HG03469 (cell line): ENCODE data around the gene LTBP1.
"Not testable (repeated sequence)": the region's sequence is repeated elsewhere in the genome, so short reads cannot be mapped to it uniquely, and the experiment has no call there.

Source experiments
- ATAC-seq: cut with Tn5 transposase; IDR thresholded peaks from one replicate; pipeline ENCODE4 v1.9.1; 2021; ENCODE audit warnings: mild to moderate bottlenecking, moderate library complexity, moderate number of reproducible peaks; ENCODE audit not compliant: unreplicated experiment

LTBP1 gene

GRCh38 chr2:33134791-33135560, 188.2 kb downstream of the LTBP1 start:
- no peak for ATAC-seq

GRCh38 chr2:33135645-33136044, 188.9 kb downstream of the LTBP1 start:
- ATAC-seq = no peak

- ATAC-seq = no peak
Observed at GRCh38 chr2:33136056-33136455, 189.3 kb downstream of the LTBP1 start.

GRCh38 chr2:33136566-33136965, 189.8 kb downstream of the LTBP1 start:
- ATAC-seq = no peak

GRCh38 chr2:33137331-33137730, 190.6 kb downstream of the LTBP1 start:
- no peak for ATAC-seq

- ATAC-seq = no peak
Observed at GRCh38 chr2:33139949-33140348, 193.2 kb downstream of the LTBP1 start.

DNA sequence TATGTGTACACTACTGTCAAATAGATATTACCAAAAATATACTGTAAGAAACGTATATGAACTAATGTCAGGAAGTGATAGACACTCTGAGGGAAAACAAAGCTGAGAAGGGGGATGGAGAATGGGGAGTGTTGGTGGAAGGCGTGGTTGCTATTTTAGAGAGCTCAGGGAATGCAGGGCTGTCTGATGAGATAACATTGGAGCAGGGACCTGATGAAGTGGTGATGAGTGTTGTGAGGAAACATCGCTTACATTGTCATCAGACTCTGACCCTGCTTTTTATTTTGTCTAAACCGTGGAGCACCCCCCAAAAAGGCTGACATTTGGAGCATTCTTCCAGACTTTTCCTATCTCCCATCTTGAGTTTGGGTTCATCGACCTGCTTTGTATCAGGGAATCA, 194.7 kb downstream of the LTBP1 start:
- no peak for ATAC-seq

DNA sequence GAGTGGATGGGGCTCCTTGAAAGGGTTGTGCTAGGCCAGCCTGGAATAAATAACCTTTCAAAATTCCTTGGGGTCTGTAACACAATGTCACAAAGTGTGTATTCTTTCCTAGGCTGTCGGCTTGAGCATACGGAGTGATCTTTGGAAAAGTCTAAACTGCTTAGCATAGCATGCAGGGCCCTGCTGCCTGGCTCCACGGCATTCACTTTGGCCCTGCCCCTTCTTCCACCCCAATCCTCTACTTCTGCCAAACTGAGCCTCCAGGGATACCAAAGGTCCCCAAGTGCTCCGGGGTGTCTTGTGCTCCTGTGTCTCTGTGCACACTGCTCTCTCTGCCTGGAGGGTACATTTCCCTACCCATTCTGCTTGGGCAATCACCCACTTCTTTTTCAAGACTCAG, 196.1 kb downstream of the LTBP1 start:
- ATAC-seq = no peak

- no peak for ATAC-seq
Observed at GRCh38 chr2:33144243-33144642, 197.5 kb downstream of the LTBP1 start.

DNA sequence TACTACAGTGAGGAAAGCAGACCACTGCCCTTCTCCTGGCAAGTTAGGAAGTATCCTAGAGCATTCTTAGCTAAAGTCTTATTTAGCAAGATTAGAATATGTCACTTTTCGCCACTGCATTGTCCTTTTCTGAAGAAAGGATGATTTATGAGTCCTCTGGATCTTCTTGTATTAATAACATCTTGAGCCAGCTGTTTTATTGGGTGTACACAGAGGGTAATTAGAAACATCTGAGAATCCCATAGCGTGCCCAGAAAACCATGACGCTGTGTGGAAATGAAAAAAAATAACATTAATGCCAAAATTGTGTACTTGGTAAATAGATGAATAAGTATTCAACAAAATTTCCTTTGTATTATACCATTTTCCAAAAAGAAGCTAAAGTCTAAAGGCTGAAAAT, 198.7 kb downstream of the LTBP1 start:
- ATAC-seq = no peak

DNA sequence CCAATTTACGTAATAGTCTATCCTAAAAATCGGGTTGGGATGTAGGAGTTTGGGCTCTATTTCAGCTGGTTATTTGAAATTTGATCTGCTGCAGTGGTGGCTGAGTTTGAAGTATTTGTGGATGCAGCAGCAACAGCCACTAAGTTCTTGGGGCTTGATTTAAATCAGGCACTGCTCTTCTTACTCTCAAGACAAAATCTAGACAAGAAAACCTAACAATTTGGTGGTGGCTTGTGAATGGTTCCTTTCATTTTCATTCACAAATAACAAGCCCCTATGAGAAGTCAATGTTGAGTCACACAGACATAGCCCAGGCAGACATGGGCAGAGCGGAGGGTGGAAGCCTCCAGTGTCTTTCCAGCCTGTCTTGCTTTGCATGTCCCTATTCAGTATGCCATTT, 199.3 kb downstream of the LTBP1 start:
- no peak for ATAC-seq

GRCh38 chr2:33153008-33153407, 206.3 kb downstream of the LTBP1 start:
- no peak for ATAC-seq

GRCh38 chr2:33158482-33159003, 211.8 kb downstream of the LTBP1 start:
- ATAC-seq = no peak

GRCh38 chr2:33160191-33160590, 213.4 kb downstream of the LTBP1 start:
- no peak for ATAC-seq

- ATAC-seq = no peak
Observed at GRCh38 chr2:33166287-33166881, 219.6 kb downstream of the LTBP1 start.

DNA sequence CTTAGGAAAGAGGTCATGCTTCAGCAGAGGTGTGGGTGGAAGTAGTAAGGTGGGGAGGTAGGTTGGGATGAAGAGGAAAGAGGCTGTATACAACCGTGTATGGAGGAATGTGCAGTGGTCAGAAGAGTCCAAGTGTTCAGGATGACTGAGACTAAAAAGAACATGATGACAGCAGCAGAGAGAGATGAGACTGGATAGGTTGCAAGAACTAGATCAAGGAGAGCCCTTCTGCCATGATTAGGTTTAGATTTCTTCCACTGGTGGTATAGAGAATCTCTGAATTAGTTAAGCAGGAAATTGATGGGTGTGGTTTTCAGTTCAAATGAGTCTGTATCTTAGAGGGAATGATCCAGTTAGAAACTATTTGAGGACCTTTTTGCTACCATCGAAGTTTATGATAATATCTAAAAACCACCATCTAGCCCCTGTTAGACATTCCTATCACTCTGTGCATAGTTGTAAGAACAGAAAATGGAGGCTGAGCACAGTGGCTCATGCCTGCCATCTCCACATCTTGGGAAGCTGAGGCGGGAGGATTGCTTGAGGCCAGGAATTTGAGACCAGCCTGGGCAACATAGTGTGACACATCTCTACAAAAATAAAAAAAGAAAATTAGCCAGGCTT, 221.0 kb downstream of the LTBP1 start:
- ATAC-seq = no peak

DNA sequence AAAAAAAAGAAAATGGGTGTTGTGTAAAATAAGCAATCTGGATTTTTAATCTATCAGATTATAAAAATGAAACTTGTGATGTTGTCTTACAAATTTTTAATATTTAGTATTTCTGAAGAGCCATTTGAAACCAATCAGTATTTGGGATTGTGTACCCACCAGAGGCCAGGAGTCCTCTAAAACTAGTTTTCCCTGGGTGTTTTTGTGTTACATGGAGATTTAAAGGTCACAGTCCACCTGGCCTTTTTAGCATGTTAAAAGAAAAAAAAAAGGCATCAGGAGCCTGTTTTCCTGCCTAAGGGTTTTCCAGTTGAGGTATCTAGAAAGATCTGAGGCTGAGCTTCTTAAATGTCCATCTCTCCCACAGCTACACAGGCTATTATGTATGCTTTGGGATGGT, 221.7 kb downstream of the LTBP1 start:
- no peak for ATAC-seq

DNA sequence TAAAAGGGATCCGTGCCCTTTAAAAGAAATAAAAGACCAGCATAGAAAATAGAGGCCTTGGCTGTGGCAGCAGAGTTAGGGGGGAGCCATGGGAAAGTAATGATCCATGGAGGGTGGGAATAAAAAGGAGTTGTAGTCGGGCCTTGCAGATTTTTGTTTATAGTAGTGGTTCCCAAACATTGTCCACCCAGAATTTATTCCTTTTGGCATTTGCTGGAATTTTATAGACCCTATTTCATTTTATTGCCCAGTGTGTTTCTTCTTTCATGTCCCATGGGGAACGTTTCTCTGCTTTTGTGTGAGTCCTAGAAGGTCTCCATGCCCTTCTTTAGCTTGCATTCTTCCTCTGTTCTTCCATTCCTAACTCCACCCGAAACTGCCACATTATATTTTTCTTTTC, 222.2 kb downstream of the LTBP1 start:
- ATAC-seq = no peak

DNA sequence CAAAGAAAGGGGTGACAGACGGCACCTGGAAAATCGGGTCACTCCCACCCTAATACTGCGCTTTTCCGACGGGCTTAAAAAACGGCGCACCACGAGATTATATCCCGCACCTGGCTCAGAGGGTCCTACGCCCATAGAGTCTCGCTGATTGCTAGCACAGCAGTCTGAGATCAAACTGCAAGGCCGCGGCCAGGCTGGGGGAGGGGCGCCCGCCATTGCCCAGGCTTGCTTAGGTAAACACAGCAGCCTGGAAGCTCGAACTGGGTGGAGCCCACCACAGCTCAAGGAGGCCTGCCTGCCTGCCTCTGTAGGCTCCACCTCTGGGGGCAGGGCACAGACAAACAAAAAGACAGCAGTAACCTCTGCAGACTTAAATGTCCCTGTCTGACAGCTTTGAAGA, 223.5 kb downstream of the LTBP1 start:
- ATAC-seq = not testable (repeated sequence)

DNA sequence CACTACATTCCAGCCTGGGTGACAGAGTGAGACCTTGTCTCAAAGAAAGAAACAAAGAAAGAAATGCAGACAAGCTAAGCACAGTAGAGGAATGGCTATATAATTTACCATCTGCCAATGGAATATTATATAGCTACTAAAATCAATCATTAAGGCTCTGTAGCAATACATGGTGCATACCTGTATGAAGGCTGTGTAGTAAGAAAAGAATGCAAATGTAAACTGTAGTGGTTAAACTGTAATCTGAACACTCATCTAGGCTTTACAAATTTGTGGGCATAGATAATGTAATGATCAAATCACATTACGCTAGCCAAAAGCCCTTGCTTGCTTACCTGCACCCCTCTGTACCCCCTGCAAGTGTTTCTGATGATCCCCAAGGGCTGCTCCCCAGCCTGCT, 230.9 kb downstream of the LTBP1 start:
- ATAC-seq = no peak

- no peak for ATAC-seq
Observed at GRCh38 chr2:33178209-33178608, 231.5 kb downstream of the LTBP1 start.

- no peak for ATAC-seq
Observed at GRCh38 chr2:33180915-33181314, 234.2 kb downstream of the LTBP1 start.
